ENCODE measurements around the gene ANLN. TPM values are rescaled to one million over a fixed set of nuclear protein-coding genes. Genes with fewer than 3 reads are reported as not detected.
A peak's percentile ranks its signal among the peaks of the same experiment; 100 is the strongest.

The ANLN gene
- total RNA-seq, result 37.2 and 40.6 TPM in 2 replicates
- long read RNA-seq, partial matches to known transcripts, result 35 of 46 reads
- long read RNA-seq, other reads (novel, unspliced or antisense), result 10 of 46 reads

GRCh38 chr7:36389371-36390198, at the start of gene ANLN:
ANLN (plus strand) TSS chr7:36389862; CDS start chr7:36390027, 165 bp downstream.
- H3K9me3 Mint-ChIP-seq (ENCODE audit: low read depth), result no peaks in the 10 kb centered on the region
- peak; percentile 86 for DNase-seq (ENCODE audit: low spot score, unreplicated experiment)
- no peaks in the 10 kb centered on the region for H3K27me3 Mint-ChIP-seq
- no peak for TF ChIP-seq CTCF (IDR thresholded peaks at IDR 0.05; ENCODE audit: unreplicated experiment)
- H3K4me1 Mint-ChIP-seq (ENCODE audit: low read depth), result peaks cover 23% of the 10 kb centered on the region
- peak within 1 kb of the TSS; percentile 99 for H3K27ac Mint-ChIP-seq
- H3K36me3 Mint-ChIP-seq (ENCODE audit: insufficient read depth), result no peaks in the 10 kb centered on the region
- H3K4me3 Mint-ChIP-seq (ENCODE audit: low read depth), result peak within 1 kb of the TSS; percentile 77

- Mint-ChIP-seq H3K27me3 (no peaks in the 10 kb centered on the region), H3K9me3 (ENCODE audit: low read depth) (peaks cover 10% of the 10 kb centered on the region), H3K4me1 (ENCODE audit: low read depth) (peaks cover 2% of the 10 kb centered on the region), H3K27ac (no peak overlapping the region), H3K4me3 (ENCODE audit: low read depth) (no peak overlapping the region), H3K36me3 (ENCODE audit: insufficient read depth) (peaks cover 10% of the 10 kb centered on the region)
- TF ChIP-seq CTCF (IDR thresholded peaks at IDR 0.05; ENCODE audit: unreplicated experiment), result no peak
- DNase-seq (ENCODE audit: low spot score, unreplicated experiment), result no peak
Measured at GRCh38 chr7:36343548-36343947, 46.1 kb upstream of the ANLN start.

- no peak overlapping the region for H3K27ac Mint-ChIP-seq
- H3K36me3 Mint-ChIP-seq (ENCODE audit: insufficient read depth), result peaks cover 7% of the 10 kb centered on the region
- H3K4me3 Mint-ChIP-seq (ENCODE audit: low read depth), result no peak overlapping the region
- TF ChIP-seq CTCF (IDR thresholded peaks at IDR 0.05; ENCODE audit: unreplicated experiment), result no peak
- peaks cover 2% of the 10 kb centered on the region for H3K4me1 Mint-ChIP-seq (ENCODE audit: low read depth)
- no peaks in the 10 kb centered on the region for H3K27me3 Mint-ChIP-seq
- no peak for DNase-seq (ENCODE audit: low spot score, unreplicated experiment)
- peaks cover 8% of the 10 kb centered on the region for H3K9me3 Mint-ChIP-seq (ENCODE audit: low read depth)
Measured at GRCh38 chr7:36344622-36345021, 45.0 kb upstream of the ANLN start.

DNA sequence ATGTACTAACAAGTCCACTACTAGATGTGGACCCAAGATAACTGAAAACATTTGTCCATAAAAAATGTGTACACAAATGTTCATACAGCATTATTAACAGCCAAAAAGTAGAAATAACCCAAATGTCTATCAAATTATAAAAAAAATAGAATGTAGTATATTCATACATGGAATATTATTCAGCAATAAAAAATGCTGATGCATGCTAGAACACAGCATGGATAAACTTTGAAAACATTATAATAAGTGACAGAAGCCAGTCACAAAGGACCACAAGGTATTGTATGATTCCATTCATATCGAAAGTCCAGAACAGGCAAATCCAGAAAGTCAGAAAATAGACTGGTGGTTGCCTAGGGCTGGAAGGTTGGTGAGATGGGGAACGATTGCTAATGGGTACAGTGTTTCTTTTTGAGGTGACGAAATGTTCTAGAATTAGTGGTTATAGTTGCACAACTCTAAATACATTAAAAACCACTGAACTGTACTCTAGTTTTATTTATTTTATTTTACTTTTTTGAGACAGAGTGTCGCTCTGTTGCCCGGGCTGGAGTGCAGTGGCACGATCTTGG, 43.3 kb upstream of the ANLN start:
- H3K4me3 Mint-ChIP-seq (ENCODE audit: low read depth), result no peak overlapping the region

More for the DNA sequence above, 43.3 kb upstream of the ANLN start:
- peaks cover 8% of the 10 kb centered on the region for H3K9me3 Mint-ChIP-seq (ENCODE audit: low read depth)
- peaks cover 7% of the 10 kb centered on the region for H3K36me3 Mint-ChIP-seq (ENCODE audit: insufficient read depth)
- no peak overlapping the region for H3K27ac Mint-ChIP-seq
- peaks cover 2% of the 10 kb centered on the region for H3K4me1 Mint-ChIP-seq (ENCODE audit: low read depth)
- TF ChIP-seq CTCF (IDR thresholded peaks at IDR 0.05; ENCODE audit: unreplicated experiment), result no peak
- no peak for DNase-seq (ENCODE audit: low spot score, unreplicated experiment)
- H3K27me3 Mint-ChIP-seq, result no peaks in the 10 kb centered on the region
